GM12872 (cell line): ENCODE data around the gene PCYT2.

ENCODE experiments used
- TF ChIP-seq, protein P1 (sequence below): IDR thresholded peaks from 3 replicates; pipeline ENCODE4 v1.5.1; 2011; ENCODE audit warnings: low read depth, mild to moderate bottlenecking, low read length, moderate library complexity; ENCODE audit not compliant: insufficient read depth

The PCYT2 gene

DNA sequence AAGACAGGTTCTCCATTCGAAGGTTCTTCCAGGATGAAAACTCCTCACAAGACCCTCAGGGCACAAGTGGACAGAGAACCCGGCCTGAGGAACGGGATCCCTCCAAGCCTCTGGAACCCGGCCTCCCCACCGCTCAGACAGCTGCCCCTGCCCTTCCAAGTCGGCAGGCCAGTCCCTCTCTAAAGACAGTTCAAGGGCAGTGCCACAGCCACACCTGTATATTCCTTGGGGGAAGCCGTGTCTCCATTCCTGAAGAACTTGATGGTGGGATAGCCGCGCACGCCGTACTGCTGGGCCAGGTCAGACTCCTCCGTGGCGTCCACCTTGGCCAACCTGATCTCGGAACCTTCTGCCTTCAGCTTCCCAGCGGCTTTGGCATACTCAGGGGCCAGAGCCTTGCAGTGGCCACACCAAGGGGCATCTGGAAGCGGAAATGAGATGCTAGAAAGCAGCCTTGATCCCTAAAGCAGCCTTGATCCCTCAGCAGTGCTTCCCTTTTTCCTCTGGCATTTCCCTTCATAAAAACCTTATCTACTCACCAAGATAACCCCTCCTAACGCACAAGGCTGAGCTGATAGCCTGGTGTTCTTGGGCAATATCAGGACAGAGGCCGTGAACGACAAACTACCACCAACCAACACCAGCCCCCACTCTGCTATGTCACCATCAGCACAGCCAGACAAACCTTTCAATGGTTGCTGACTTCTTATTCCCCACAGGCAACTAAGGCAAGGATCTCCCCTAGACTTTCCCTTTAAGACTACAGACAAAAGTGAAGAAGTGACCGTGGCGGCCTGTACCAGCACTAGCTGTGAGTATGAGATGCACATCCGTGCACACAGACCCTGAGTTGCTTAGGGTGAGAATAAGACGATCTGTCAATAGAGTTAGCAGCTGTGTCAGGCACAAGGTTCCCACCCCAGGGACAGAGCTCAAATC, 52.0 kb downstream of the PCYT2 start:
- TF ChIP-seq, protein P1, sequence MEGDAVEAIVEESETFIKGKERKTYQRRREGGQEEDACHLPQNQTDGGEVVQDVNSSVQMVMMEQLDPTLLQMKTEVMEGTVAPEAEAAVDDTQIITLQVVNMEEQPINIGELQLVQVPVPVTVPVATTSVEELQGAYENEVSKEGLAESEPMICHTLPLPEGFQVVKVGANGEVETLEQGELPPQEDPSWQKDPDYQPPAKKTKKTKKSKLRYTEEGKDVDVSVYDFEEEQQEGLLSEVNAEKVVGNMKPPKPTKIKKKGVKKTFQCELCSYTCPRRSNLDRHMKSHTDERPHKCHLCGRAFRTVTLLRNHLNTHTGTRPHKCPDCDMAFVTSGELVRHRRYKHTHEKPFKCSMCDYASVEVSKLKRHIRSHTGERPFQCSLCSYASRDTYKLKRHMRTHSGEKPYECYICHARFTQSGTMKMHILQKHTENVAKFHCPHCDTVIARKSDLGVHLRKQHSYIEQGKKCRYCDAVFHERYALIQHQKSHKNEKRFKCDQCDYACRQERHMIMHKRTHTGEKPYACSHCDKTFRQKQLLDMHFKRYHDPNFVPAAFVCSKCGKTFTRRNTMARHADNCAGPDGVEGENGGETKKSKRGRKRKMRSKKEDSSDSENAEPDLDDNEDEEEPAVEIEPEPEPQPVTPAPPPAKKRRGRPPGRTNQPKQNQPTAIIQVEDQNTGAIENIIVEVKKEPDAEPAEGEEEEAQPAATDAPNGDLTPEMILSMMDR: no peak

DNA sequence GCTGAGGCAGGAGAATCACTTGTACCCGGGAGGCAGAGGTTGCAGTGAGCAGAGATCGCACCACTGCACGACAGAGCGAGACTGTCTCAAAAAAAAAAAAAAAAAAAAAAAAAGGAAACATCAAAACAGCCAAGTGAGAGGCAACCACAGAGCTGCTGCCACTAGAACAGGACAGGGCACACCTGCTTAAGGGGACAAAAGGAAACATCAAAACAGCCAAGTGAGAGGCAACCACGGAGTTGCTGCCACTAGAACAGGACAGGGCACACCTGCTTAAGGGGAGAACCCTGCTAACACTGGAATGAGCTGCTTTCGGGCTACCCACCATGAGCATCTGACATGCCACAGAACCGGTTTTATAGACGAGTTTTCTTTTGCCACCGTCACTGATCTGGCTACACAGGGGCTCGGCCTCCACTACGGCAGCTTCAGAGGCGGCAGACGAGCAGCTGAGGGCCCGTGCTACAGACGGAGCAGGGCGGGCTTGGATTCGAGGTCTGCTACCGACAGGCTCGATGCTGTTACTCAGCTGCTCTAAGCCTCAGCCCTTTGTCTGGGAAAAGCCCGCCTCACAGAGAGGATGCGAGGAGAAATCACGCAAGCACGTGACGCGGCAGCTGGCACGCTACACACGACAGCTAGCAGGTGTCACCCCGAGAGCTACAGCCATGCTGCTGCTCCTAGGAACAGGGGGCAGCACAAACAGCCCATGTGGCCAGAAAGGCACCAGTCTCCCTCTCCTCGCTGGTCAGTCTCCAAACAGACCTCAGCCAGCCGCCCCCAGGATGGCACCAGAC, 52.8 kb downstream of the PCYT2 start:
- TF ChIP-seq, protein P1: no peak

DNA sequence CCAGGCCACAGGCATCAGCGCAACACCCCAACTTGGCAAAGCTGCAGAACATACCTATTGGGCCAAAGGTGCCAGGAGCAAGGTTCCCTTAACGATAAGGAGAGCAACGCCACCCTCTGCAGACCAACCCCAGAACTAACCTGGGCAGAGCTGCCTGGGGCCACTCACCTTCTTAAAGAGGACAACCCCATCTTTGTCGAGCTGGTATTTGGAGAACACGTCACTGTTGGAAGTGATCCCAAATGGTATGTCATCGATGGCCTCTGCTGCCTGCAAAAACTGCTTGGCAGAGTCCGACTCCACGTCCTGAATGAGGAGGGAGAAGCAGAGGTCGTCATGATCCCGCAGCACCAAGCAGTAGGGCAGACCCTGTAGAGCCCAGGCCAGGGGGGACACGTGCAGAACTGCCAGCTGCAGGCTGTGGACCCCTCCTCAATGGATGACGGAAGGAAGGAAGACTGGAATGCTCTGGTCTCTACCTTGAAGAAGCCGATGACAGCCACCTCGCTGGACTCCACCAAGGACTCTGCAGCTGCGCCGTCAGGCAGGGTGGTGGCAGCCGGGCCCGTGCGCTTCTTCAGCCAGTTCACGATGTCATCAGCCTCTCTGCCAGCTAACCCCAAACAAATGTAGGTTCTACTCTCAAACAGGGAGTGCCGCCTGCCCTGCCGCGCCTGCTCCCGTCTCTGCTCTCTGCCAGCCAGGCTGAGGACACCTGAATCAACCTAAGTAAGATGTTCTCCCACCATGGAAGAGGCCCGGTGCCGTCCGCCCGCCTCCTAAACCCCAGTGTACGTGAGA, 56.0 kb downstream of the PCYT2 start:
- TF ChIP-seq, protein P1: no peak

DNA sequence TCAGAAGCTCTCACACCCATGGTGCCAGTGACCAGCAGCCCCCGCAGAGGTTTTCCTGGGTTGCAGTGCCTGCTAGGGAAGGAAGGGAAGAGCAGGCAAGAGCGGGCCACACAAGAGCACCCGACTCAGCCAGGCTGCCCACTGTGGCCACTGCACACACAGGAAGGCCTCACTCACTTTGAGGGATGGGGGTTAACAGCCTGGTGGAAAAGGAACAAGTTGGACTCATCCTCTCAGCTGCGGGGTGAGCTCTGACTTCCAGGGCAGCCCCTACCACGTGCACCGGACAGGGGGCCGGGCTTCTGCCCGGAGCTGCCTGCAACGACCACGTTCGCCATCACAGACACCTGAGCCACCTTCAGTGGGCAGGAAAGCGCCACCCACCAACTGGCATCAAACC, 59.0 kb downstream of the PCYT2 start:
- TF ChIP-seq, protein P1: no peak

DNA sequence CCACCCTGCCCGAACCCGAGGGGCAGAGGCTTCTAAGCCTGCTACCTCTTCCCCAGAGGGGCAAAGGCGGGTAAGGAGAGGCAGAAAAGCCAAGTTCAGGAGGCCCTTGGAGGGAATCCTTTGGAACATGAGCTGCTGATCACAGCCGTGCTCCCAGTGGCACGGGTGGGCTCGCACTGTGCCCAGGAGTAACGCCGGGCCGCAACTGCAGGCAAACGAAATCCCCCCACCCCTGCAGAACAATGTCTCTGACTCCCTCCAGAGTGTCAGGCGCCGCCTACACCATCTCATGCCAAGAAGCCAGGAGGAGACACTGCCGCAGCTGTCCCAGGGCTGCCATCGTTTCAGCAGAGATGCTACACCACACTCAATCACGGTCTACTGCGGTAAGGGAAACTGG, 59.8 kb downstream of the PCYT2 start:
- TF ChIP-seq, protein P1: no peak
